ENCODE results near the gene LRMDA. TPM values are rescaled to one million over a fixed set of nuclear protein-coding genes. Genes with fewer than 3 reads are reported as not detected.

The LRMDA gene
- total RNA-seq, 1 experiment from 2014 or later, result 1.2 TPM

- no peak overlapping the region for H3K4me2 ChIP-seq (ENCODE audit: low read length)
- no peak overlapping the region for H3K27ac ChIP-seq (ENCODE audit: low read length)
- no peak overlapping the region for H3K4me3 ChIP-seq (ENCODE audit: low read length)
- ATAC-seq, result no peak
- H4K20me1 ChIP-seq (ENCODE audit: low read length), result no peaks in the 10 kb centered on the region
- intact Hi-C loops (cut with micrococcal nuclease), result no loop called here
- no peaks in the 10 kb centered on the region for H3K4me1 ChIP-seq (ENCODE audit: insufficient read depth, low read length)
- H3K27me3 ChIP-seq (ENCODE audit: low read length), result peaks cover 34% of the 10 kb centered on the region
- no peaks in the 10 kb centered on the region for H3K9me3 ChIP-seq (ENCODE audit: low read length)
- TF ChIP-seq EZH2phosphoT487 (IDR thresholded peaks at IDR 0.05; ENCODE audit: borderline replicate concordance, low read length) (no peak), EZH2 (IDR thresholded peaks at IDR 0.05; ENCODE audit: low read length, unreplicated experiment) (no peak), CTCF (conservative IDR thresholded peaks at IDR 0.05; ENCODE audit: low read depth, low read length) (no peak)
- H3K79me2 ChIP-seq (ENCODE audit: low read length), result no peaks in the 10 kb centered on the region
- no peak overlapping the region for H3K9ac ChIP-seq (ENCODE audit: low read length)
- POLR2A ChIA-PET (ENCODE audit: unreplicated experiment), result no interaction called here
- DNase-seq, result no peak
- CTCF ChIA-PET, result no interaction called here
- no peak overlapping the region for H2AFZ ChIP-seq (ENCODE audit: low read length)
- BruUV-seq (replicated peaks), result no TSS peak
- no peaks in the 10 kb centered on the region for H3K36me3 ChIP-seq (ENCODE audit: low read depth, low read length)
- no peaks in the 10 kb centered on the region for H3F3A ChIP-seq (ENCODE audit: low read length, unreplicated experiment)
- H3K9me2 ChIP-seq (replicated peaks; ENCODE audit: low read length), result 0 out of 2 replicates have a peak, but pooled peaks cover 3% of the 10 kb centered on the region
Observed at GRCh38 chr10:75476985-75477384, 45.6 kb downstream of the LRMDA start.

DNA sequence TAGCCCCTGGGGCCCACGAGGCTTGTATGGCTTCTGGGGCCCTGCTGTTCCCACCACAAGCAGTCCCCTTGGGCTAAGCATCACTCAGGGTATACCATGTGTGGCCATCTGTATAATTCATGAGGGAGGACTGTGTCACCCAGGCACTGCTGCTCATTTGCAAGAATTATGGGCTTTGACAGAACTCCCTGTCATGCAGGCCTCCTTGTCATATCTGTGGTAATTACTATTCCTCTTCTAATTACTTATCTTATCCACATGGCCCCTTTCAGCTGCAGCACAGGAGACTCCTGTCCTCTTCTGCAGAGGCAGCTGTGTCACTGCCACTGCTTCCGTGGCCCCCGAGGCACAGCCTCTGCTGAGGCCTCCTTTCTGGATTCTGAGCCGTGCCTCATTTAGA lies 46.3 kb downstream of the LRMDA start:
- Histone ChIP-seq H4K20me1 (ENCODE audit: low read length) (no peaks in the 10 kb centered on the region), H3K27me3 (ENCODE audit: low read length) (peaks cover 40% of the 10 kb centered on the region), H3F3A (ENCODE audit: low read length, unreplicated experiment) (no peaks in the 10 kb centered on the region), H3K4me3 (ENCODE audit: low read length) (no peak overlapping the region), H3K9me3 (ENCODE audit: low read length) (no peaks in the 10 kb centered on the region), H3K36me3 (ENCODE audit: low read depth, low read length) (no peaks in the 10 kb centered on the region), H3K9ac (ENCODE audit: low read length) (no peak overlapping the region), H3K79me2 (ENCODE audit: low read length) (no peaks in the 10 kb centered on the region), H3K4me1 (ENCODE audit: insufficient read depth, low read length) (no peaks in the 10 kb centered on the region), H3K27ac (ENCODE audit: low read length) (no peak overlapping the region), H3K9me2 (replicated peaks; ENCODE audit: low read length) (0 out of 2 replicates have a peak, but pooled peaks cover 3% of the 10 kb centered on the region), H3K4me2 (ENCODE audit: low read length) (no peak overlapping the region), H2AFZ (ENCODE audit: low read length) (no peak overlapping the region)
- ATAC-seq (no peak), DNase-seq (no peak)
- CTCF ChIA-PET, result no interaction called here
- no TSS peak for BruUV-seq (replicated peaks)
- intact Hi-C loops (cut with micrococcal nuclease), result no loop called here
- POLR2A ChIA-PET (ENCODE audit: unreplicated experiment), result no interaction called here
- TF ChIP-seq EZH2 (IDR thresholded peaks at IDR 0.05; ENCODE audit: low read length, unreplicated experiment) (no peak), EZH2phosphoT487 (IDR thresholded peaks at IDR 0.05; ENCODE audit: borderline replicate concordance, low read length) (no peak), CTCF (conservative IDR thresholded peaks at IDR 0.05; ENCODE audit: low read depth, low read length) (no peak)

DNA sequence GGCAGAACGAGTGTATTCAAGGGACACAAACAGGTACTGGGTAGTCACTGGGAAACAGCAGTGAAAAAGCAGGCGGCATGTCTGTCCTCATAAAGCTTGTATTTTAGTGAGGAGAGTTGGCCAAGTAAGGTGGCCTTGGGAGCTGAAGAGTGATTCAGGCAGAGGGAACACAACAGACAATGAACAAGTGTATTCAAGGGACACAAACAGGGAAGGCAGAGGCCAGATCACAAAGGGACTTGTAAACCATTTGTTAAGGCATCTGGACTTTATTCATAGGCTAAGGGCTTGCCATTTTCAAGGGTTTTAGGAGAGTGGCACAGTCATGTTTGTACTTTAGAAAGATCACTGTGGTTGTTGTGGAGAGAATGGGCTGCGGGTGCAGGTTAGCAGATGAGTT lies 49.0 kb downstream of the LRMDA start:
- CTCF ChIA-PET, result no interaction called here
- H3K4me1 ChIP-seq (ENCODE audit: insufficient read depth, low read length), result no peaks in the 10 kb centered on the region
- no peaks in the 10 kb centered on the region for H3K36me3 ChIP-seq (ENCODE audit: low read depth, low read length)
- BruUV-seq (replicated peaks), result no TSS peak
- no peak for ATAC-seq
- no peaks in the 10 kb centered on the region for H3K9me3 ChIP-seq (ENCODE audit: low read length)
- TF ChIP-seq EZH2phosphoT487 (IDR thresholded peaks at IDR 0.05; ENCODE audit: borderline replicate concordance, low read length) (no peak), CTCF (conservative IDR thresholded peaks at IDR 0.05; ENCODE audit: low read depth, low read length) (no peak), EZH2 (IDR thresholded peaks at IDR 0.05; ENCODE audit: low read length, unreplicated experiment) (no peak)
- intact Hi-C loops (cut with micrococcal nuclease), result no loop called here
- no peaks in the 10 kb centered on the region for H4K20me1 ChIP-seq (ENCODE audit: low read length)
- no peak for DNase-seq
- no peak overlapping the region for H3K4me2 ChIP-seq (ENCODE audit: low read length)
- H3K9me2 ChIP-seq (replicated peaks; ENCODE audit: low read length), result no peaks in the 10 kb centered on the region
- no peak overlapping the region for H3K9ac ChIP-seq (ENCODE audit: low read length)
- H3K27me3 ChIP-seq (ENCODE audit: low read length), result peaks cover 40% of the 10 kb centered on the region
- no peak overlapping the region for H2AFZ ChIP-seq (ENCODE audit: low read length)
- no peaks in the 10 kb centered on the region for H3K79me2 ChIP-seq (ENCODE audit: low read length)
- no peak overlapping the region for H3K27ac ChIP-seq (ENCODE audit: low read length)
- no peak overlapping the region for H3K4me3 ChIP-seq (ENCODE audit: low read length)
- POLR2A ChIA-PET (ENCODE audit: unreplicated experiment), result no interaction called here
- H3F3A ChIP-seq (ENCODE audit: low read length, unreplicated experiment), result no peaks in the 10 kb centered on the region
